GM10266 (cell line): ENCODE data around the gene GOLGA8B.
"Not testable (repeated sequence)": the region's sequence is repeated elsewhere in the genome, so short reads cannot be mapped to it uniquely, and the experiment has no call there.

Source experiments
- DNase-seq: peaks from one replicate; pipeline ENCODE4 v3.0.0; 2012; ENCODE audit errors: extremely low spot score
- CTCF ChIP-seq: IDR thresholded peaks from 2 replicates; pipeline ENCODE4 v1.5.1; 2012; ENCODE audit warnings: mild to moderate bottlenecking, low read depth; ENCODE audit not compliant: control insufficient read depth, insufficient read depth; ENCODE audit errors: missing control alignments

Gene GOLGA8B

GRCh38 chr15:34598799-34599585 lies 15.5 kb upstream of the GOLGA8B start:
- DNase-seq, result no peak
- TF ChIP-seq CTCF, result no peak

GRCh38 chr15:34597316-34597715 lies 13.9 kb upstream of the GOLGA8B start:
- DNase-seq, result no peak
- TF ChIP-seq CTCF, result no peak

GRCh38 chr15:34594361-34594760 lies 10.9 kb upstream of the GOLGA8B start:
- no peak for TF ChIP-seq CTCF
- DNase-seq, result no peak

GRCh38 chr15:34591306-34591705 lies 7.9 kb upstream of the GOLGA8B start:
- no peak for DNase-seq
- no peak for TF ChIP-seq CTCF

- peak; percentile 85 for TF ChIP-seq CTCF
- DNase-seq, result peak; percentile 60
These were observed 4.7 kb upstream of the GOLGA8B start for GRCh38 chr15:34588046-34588674.

GRCh38 chr15:34585966-34586365 lies 2.5 kb upstream of the GOLGA8B start:
- not testable (repeated sequence) for DNase-seq

GRCh38 chr15:34584996-34585395 lies 1.5 kb upstream of the GOLGA8B start:
- no peak for TF ChIP-seq CTCF
- no peak for DNase-seq
